Bronchial epithelial cell (primary cell): Measurements from ENCODE around the gene SYCP3. TPM values are rescaled to one million over a fixed set of nuclear protein-coding genes. Genes with fewer than 3 reads are reported as not detected.

Source experiments
- DNase-seq: peaks from one replicate; pipeline ENCODE4 v3.0.0-alpha.2; 2010; ENCODE audit warnings: low read depth
- FAIRE-seq: peaks from 2 replicates; lab custom pipeline; 2011; peaks lifted over from hg19 to GRCh38; lab: Jason Lieb, UNC
- H3K27me3 ChIP-seq: 2 replicates; pipeline ENCODE4 v1.5.1; 2011; ENCODE audit warnings: low read length; ENCODE audit not compliant: control insufficient read depth, insufficient read depth
- H3K36me3 ChIP-seq: 2 replicates; pipeline ENCODE4 v1.5.1; 2011; ENCODE audit warnings: low read length; ENCODE audit not compliant: control insufficient read depth, insufficient read depth
- H3K4me3 ChIP-seq: 2 replicates; pipeline ENCODE4 v1.5.1; 2011; ENCODE audit warnings: mild to moderate bottlenecking, low read depth, low read length, control low read depth
- total RNA-seq: library from RNA; depleted of rRNA; stranded (reverse); fragments of >200 nt; gene quantifications from 2 replicates; pipeline ENCODE4 v1.2.1, GENCODE V29; 2014
- TF ChIP-seq, protein P1 (sequence below): IDR thresholded peaks from 2 replicates; pipeline ENCODE4 v1.5.1; 2011; ENCODE audit warnings: mild to moderate bottlenecking, moderate library complexity, low read length, control low read depth, inconsistent platforms; ENCODE audit not compliant: insufficient read depth, severe bottlenecking

Gene SYCP3
- total RNA-seq: under 0.01 and 0.13 TPM in 2 replicates

DNA sequence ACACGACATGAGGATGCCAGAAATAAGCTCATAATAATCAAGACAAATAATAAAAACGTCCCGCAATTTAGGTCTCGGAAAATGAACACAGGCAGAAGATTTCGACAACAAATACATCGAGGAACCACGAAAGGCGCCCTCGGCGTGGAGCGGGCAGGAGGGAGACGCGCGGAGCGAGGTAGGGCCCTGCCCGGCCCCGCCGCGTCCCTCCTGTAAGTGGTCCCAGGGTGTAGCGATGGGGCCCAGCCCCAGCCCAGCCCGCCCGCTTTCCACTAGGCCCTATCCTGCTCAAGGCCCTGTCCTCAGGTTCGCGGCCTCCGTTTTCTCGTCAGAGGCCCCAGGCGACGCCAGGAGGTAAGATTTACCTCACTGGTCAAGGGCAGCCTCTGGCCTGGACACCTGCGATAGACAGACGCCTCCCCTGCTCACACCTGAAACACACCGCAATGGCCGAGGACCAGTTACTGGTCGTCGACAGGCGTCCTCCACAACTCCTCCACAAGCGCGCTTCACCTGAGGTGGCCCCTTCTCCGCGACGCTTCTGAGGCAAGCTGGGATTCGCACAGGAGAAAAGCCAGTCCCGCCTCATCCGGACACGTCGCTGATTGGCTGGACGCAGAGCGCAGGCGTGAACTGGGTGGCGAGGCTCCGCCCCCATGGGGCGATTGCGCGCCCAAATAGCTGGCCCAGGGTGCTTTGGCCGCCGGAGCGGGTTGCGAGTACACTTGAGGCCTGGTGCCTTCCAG is at the start of gene SYCP3:
TSS of gene SYCP3 (minus strand) at position 543 of the 746 bp plus-strand sequence. CDS start 1,527 bp downstream, outside the sequence.
- no peak within 1 kb of the TSS for H3K4me3 ChIP-seq
- FAIRE-seq: no peak
- H3K36me3 ChIP-seq: no peaks in the 10 kb centered on the region
- no peaks in the 10 kb centered on the region for H3K27me3 ChIP-seq
- TF ChIP-seq, protein P1, sequence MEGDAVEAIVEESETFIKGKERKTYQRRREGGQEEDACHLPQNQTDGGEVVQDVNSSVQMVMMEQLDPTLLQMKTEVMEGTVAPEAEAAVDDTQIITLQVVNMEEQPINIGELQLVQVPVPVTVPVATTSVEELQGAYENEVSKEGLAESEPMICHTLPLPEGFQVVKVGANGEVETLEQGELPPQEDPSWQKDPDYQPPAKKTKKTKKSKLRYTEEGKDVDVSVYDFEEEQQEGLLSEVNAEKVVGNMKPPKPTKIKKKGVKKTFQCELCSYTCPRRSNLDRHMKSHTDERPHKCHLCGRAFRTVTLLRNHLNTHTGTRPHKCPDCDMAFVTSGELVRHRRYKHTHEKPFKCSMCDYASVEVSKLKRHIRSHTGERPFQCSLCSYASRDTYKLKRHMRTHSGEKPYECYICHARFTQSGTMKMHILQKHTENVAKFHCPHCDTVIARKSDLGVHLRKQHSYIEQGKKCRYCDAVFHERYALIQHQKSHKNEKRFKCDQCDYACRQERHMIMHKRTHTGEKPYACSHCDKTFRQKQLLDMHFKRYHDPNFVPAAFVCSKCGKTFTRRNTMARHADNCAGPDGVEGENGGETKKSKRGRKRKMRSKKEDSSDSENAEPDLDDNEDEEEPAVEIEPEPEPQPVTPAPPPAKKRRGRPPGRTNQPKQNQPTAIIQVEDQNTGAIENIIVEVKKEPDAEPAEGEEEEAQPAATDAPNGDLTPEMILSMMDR: no peak
- no peak for DNase-seq

DNA sequence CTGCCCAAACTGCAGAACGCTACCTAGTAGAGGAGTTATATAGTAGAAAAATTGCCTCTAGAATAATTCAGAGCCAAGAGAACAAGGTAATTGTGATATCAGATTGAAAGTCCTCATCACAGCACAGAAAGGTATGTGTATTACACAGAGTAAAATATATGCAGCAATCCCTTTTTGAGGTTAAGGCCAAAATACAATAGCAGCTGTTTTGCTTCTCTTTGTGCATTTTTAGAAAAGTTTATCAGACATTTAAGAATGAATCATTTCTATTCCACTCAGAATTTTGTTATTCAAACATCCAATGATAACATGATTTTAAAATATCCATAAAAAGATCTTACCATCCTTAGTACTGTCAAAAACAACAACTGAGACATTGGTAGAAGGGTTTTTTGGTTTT is 46.4 kb upstream of the SYCP3 start:
- no peak for DNase-seq
- Histone ChIP-seq H3K36me3 (peaks cover 3% of the 10 kb centered on the region), H3K27me3 (no peaks in the 10 kb centered on the region), H3K4me3 (no peak overlapping the region)
- TF ChIP-seq, protein P1: no peak
- FAIRE-seq: no peak

DNA sequence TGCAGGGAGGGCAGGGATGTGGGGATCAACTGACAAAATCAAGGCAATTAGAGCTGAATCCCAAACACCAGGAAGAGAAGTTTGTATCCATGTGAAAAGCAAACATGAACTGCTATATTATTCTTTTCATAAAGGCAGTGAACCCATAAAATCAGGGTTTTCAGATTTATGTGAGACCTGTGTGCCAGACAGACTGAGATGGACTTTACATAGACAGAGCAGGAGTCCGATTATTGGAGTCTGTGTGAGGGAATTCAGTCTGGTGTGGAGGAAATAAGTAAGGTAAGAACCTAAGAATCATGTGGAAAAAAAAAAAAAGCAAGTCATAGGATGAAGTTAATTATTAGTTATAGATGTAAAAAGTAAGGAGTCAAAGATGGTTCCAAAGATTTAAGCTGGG is 45.1 kb upstream of the SYCP3 start:
- FAIRE-seq: no peak
- H3K4me3 ChIP-seq: no peak overlapping the region
- H3K27me3 ChIP-seq: no peaks in the 10 kb centered on the region
- TF ChIP-seq, protein P1: no peak
- H3K36me3 ChIP-seq: peaks cover 3% of the 10 kb centered on the region
- no peak for DNase-seq

DNA sequence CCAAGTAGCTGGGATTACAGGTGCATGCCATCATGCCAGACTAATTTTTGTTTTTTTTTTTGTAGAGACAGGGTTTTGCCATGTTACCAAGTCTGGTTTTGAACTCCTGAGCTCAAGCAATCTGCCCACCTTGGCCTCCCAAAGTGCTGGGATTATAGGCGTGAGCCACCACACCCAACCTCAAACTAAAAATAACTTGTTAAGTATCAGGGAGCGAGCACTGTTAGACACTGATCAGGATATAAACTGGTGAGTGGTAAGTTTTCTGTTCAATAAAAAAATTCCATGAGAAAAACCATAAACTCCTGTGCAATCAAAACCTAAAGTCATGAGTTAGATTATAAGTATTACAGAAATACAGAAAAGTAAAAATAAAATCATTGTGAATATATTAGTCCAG is 44.6 kb upstream of the SYCP3 start:
- DNase-seq (no peak), FAIRE-seq (no peak)
- Histone ChIP-seq H3K36me3 (peaks cover 1% of the 10 kb centered on the region), H3K4me3 (no peak overlapping the region), H3K27me3 (no peaks in the 10 kb centered on the region)
- TF ChIP-seq, protein P1: no peak

DNA sequence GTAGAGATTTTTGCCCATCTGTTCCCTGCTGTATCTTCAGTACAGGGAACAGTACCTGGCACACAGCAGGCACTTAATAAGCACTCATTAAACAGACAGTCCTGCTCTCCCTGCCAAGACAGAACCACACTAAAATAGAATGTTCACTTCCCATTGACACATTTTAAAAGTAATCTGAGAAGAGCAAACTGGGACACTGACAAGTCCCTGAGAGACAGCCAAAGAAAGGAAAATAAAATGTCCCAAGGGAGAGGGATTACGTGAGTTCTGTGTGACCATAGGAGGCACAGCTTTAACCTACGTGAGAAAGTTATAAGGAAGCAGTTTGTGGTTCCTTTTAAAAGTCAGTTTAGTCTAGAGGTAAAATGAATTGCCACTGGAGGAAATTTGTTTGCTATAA is 43.9 kb upstream of the SYCP3 start:
- TF ChIP-seq, protein P1: no peak
- no peak for DNase-seq
- FAIRE-seq: no peak
- H3K36me3 ChIP-seq: peaks cover under 1% of the 10 kb centered on the region
- no peaks in the 10 kb centered on the region for H3K27me3 ChIP-seq
- H3K4me3 ChIP-seq: no peak overlapping the region
